Esophagus squamous epithelium (tissue), 4 donors: ENCODE measurements around the gene PRRX1.

ENCODE experiments used
- CTCF ChIP-seq, 6 experiments: fragments of 450-650 bp in 4 of 6; fragments of 200-600 bp in 2 of 6; sonication (generic) in 2 of 6; IDR thresholded peaks; one replicate each; pipeline ENCODE4 v1.5.1; 2016 to 2019; ENCODE audit warnings: antibody characterized with exemption in 6 of 6, mild to moderate bottlenecking in 4 of 6, moderate library complexity in 4 of 6
- POLR2A ChIP-seq, 4 donors: fragments of 450-650 bp; IDR thresholded peaks; one replicate each; pipeline ENCODE4 v1.6.1; 2017; ENCODE audit warnings: antibody characterized with exemption in 4 of 4, mild to moderate bottlenecking in 4 of 4, moderate library complexity in 3 of 4

GRCh38 chr1:170698301-170699275 lies 34.7 kb downstream of the PRRX1 start:
- TF ChIP-seq CTCF (IDR thresholded peaks at IDR 0.05) (no peak), POLR2A (IDR thresholded peaks at IDR 0.05) (no peak)
